Measurements from ENCODE around the gene MAOA.

DNA sequence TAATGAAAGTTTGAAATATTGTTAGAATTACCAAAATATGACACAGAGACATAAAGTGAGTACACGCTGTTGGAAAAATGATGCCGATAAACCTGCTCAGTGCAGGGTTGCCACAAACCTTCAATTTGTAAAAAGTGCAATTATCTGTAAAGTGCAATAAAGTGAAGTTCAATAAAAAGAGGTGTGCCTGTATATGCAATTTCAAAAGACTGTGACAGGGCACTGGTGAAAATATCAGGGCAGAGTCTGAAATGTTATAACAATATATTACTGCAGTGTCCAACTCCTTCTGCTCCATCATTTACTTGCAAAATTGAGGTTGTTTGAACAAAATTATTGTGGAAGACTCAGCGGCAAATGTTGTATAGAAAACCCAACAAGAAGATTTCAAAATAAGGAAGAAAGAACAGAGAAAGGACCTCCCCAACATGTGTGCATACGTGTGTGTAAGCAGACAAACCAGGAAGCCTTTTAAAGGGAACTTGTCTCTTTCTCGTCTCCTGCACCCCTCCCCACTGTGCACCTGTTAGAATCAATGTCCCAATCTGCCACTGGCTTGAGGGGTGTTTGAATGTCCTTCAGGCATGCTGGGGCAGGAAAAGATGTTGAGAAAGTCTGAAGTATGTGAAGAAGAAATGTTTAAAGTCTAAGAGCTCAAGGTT, 130.0 kb downstream of the MAOA start:
- TF ChIP-seq POLR2AphosphoS5 (IDR thresholded peaks at IDR 0.05; ENCODE audit: borderline replicate concordance, low read depth, low read length) (no peak), EZH2 (IDR thresholded peaks at IDR 0.05) (no peak)

Data from SK-N-MC (cell line).